ENCODE measurements around the gene SUGCT.
A peak's percentile ranks its signal among the peaks of the same experiment; 100 is the strongest.
"Not testable (repeated sequence)": the region's sequence is repeated elsewhere in the genome, so short reads cannot be mapped to it uniquely, and the experiment has no call there.

SUGCT gene

DNA sequence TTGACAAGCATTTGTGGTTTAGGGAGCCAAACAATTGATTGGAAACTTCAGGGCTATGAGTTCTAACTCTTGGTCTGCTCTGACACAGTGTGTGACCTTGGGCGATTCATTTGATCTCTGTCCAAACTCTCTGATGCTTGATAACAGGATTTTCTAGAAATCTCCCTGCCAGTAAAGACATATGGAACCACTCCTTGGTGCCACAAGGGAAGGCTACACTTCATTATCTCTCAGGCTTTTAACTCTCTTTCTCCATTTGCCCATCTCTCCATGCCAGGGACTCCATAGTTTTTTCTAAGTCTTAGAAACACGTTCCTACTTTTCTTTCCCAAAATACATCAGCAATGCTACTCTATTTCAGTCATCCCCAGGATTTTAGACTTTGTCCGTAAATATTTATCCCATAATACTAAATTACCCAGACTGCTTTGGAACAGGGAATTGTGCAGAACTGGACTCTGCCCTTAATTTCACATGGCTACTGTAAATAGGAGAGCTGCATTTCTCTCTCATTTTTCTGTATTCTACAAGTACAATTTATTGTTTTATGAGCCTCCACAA lies 488.2 kb downstream of the SUGCT start:
- no peak for DNase-seq (ENCODE audit: low spot score)

DNA sequence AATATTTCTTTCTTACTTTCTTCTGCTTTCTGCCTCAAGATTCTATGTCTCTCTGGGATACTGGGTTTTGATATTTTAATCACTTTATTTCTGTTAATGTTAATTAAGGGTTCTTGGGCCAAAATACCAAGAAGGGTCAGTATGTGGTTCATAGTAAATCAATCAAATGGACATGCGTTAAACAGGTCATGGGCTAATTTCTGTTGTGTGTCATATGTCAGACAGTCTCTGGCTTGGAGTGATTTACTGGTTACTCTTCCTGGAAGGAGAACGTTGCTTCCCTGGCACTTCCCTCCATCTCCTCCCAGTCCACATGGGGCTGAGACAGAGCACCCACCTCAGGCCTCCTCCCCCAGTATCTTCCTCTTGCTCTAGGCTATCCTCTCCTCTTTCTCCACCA lies 489.1 kb downstream of the SUGCT start:
- DNase-seq (ENCODE audit: low spot score), result no peak

GRCh38 chr7:40627361-40627760 lies 492.6 kb downstream of the SUGCT start:
- not testable (repeated sequence) for DNase-seq (ENCODE audit: low spot score)

GRCh38 chr7:40629891-40630290 lies 495.1 kb downstream of the SUGCT start:
- DNase-seq (ENCODE audit: low spot score), result no peak

DNA sequence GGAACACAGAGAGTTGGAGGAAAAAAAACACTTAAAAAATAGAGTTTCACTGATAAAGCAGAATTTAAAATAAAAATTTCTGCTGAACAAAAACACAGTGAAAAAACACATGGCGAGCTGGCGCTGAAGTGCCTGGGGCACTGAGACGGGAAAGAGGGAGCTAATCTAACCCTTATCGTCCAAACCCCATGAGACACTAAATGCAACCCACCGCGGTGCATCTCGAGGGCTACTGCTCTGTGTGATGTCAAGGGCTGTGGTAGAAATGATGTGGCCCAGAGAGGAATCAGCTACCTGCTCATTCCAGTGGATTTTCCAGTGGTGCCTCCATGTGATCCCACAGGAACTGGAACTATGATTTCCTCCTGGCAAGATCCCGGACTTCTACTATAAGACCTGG lies 499.3 kb downstream of the SUGCT start:
- no peak for DNase-seq (ENCODE audit: low spot score)

DNA sequence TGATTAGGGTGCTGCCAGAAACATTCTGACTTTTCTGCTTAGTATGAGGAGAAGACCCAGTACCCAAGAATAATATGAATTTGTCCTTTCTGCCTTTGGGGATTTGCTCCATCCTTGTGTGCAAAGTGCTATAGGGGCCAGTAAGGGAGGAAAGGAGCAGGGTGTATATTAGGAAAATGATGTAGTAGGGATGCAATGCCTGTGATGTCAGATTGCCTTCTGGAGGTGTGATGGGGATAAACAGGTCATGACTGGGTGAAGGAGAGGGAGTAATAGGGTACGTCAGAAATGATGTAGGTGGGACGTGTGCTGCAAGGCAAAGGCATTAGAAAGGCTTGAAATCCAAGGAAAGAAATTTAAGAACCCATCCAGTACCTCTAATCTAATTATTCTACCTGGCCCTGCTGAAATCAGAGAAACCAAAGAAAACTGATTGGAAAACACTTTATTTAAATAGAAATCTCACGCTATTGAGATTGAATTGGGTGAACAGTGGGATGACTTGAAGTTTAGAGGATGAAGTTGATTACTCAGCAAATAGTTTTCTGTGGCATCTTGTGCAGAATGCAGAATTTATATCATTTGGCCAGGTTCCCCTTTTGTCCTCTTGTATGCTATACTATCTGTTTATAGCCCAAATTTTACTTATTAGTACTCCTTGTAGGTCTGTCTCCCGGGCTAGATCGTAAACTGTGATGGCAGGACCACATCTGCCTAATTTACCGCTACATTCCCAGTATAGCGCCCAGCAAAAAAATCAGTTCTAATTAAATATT lies 503.9 kb downstream of the SUGCT start:
- no peak for DNase-seq (ENCODE audit: low spot score)

DNA sequence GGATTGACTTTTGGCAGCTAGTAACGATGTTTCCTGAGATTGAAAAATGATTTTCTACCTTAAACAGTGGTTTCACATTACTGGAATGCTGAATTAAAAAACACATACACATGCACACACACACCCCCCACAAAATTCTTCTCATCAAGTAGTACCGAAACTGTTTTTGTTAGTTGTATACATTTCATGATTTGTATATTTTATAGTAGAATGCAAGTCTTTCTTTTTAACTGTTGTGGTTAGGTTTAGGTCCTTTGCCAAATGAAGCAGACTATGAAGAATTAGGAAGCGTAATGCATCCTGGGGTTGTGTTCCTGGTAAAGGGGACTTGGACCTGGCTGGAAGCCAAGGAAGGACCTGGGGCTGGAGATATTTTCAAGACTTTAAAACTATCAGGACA lies 505.8 kb downstream of the SUGCT start:
- DNase-seq (ENCODE audit: low spot score), result no peak

GRCh38 chr7:40641701-40642100 lies 506.9 kb downstream of the SUGCT start:
- DNase-seq (ENCODE audit: low spot score), result peak; percentile 99

DNA sequence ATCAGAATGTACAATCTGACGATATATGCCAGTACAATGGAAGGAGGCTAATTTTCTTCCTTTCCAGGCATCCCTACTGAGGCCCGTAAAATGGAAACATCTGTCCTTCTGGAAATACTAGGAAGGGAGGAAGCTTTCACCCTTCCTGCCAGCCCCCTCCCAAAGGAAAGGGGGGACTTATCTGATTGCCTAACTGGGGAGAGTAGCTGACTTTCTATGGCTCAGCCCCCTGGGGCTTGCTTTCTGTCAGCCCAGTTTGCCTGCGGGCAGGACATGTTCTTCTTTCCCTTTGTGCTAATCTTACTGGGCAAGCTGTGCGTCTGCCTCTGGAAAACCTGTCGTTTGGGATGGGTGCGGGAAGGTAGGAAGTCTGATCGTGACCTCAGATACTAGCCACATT lies 508.9 kb downstream of the SUGCT start:
- DNase-seq (ENCODE audit: low spot score), result no peak

- DNase-seq (ENCODE audit: low spot score), result peak; percentile 98
Measured at GRCh38 chr7:40644454-40645188, 509.8 kb downstream of the SUGCT start.

- peak; percentile 77 for DNase-seq (ENCODE audit: low spot score)
Measured at GRCh38 chr7:40645197-40645596, 510.4 kb downstream of the SUGCT start.

GRCh38 chr7:40646717-40647116 lies 511.9 kb downstream of the SUGCT start:
- no peak for DNase-seq (ENCODE audit: low spot score)

- DNase-seq (ENCODE audit: low spot score), result no peak
Measured at GRCh38 chr7:40647719-40648118, 512.9 kb downstream of the SUGCT start.

- DNase-seq (ENCODE audit: low spot score), result no peak
Measured at GRCh38 chr7:40649247-40649646, 514.4 kb downstream of the SUGCT start.

DNA sequence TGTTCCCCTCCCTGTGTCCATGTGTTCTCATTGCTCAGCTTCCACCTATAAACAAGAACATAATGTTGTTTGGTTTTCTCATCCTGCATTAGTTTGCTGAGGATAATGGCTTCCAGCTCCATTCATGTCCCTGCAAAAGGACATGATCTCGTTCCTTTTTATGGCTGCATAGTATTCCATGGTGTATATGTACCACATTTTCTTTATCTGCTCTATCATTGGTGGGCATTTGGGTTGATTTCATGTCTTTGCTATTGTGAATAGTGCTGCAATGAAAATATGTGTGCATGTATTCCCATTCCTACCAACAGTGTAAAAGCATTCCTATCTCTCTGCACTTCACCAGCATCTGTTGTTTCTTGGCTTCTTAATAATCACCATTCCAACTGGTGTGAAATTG lies 516.1 kb downstream of the SUGCT start:
- DNase-seq (ENCODE audit: low spot score), result not testable (repeated sequence)

GRCh38 chr7:40654171-40654570 lies 519.4 kb downstream of the SUGCT start:
- no peak for DNase-seq (ENCODE audit: low spot score)

GRCh38 chr7:40655426-40655825 lies 520.6 kb downstream of the SUGCT start:
- no peak for DNase-seq (ENCODE audit: low spot score)

GRCh38 chr7:40656349-40656748 lies 521.5 kb downstream of the SUGCT start:
- DNase-seq (ENCODE audit: low spot score), result no peak

DNA sequence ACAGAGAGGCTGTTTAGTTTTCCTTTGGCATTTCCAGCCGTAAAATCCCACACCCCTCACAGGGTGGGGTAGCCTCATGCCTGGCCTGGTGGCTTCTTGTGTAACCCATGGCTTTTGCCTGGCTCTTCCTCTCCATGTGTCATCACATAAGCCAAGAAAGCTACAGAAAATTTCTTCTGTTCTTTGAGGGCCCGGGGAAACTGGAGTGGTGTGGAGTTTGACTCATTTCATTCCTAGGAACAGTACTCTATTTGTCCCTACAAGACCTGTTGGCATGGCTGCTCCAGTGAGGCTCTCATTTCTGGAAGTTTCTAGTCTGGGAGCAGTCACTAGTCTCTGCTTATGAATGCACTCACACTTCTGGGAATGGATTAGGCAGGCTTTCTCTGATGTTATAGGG lies 523.9 kb downstream of the SUGCT start:
- no peak for DNase-seq (ENCODE audit: low spot score)

DNA sequence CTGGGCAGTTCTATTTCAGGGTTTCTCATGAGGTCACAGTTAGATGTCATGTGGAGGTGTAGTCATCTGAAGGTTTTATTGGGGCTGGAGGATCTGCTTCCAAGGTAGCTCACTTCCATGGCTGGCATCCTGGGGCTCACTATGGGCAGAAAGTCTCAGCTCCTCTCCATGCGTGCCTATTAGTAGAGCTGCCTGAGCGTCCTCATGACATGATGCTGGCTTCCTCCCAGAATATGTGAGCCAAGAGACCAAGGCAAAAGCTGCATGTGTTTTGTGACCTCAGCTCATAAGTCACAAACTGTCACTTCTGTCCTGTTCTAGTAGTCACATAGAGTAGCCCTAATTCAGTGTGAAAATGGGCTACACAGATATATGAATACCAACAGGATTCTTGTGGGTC lies 524.4 kb downstream of the SUGCT start:
- DNase-seq (ENCODE audit: low spot score), result no peak

GRCh38 chr7:40673285-40673684 lies 538.5 kb downstream of the SUGCT start:
- peak; percentile 36 for DNase-seq (ENCODE audit: low spot score)

- DNase-seq (ENCODE audit: low spot score), result no peak
Measured at GRCh38 chr7:40674316-40674715, 539.5 kb downstream of the SUGCT start.

- DNase-seq (ENCODE audit: low spot score), result no peak
Measured at GRCh38 chr7:40675741-40676140, 540.9 kb downstream of the SUGCT start.

All from SW480 (cell line).